OCI-LY1 (cell line): ENCODE data around the gene SNAPC4.

Experiments
- CTCF ChIP-seq: fragments of 200-600 bp; sonication (generic), shearing (Covaris generic); IDR thresholded peaks from 2 replicates; pipeline ENCODE4 v1.5.1; 2017; ENCODE audit warnings: mild to moderate bottlenecking, antibody characterized with exemption, low read length, moderate library complexity, mixed read lengths
- EZH2 ChIP-seq: fragments of 200-600 bp; sonication (generic), shearing (Covaris generic); IDR thresholded peaks from 2 replicates; pipeline ENCODE4 v1.8.0; 2017; ENCODE audit warnings: borderline replicate concordance, mixed run types, mild to moderate bottlenecking, antibody characterized with exemption, low read length, moderate library complexity, mixed read lengths

GRCh38 chr9:136401173-136401922, 1.4 kb upstream of the SNAPC4 start:
- TF ChIP-seq CTCF (no peak), EZH2 (no peak)
